HepG2 (cell line): ENCODE results near the gene STRN4. TPM values are rescaled to one million over a fixed set of nuclear protein-coding genes. Genes with fewer than 3 reads are reported as not detected.
A peak's percentile ranks its signal among the peaks of the same experiment; 100 is the strongest.

ENCODE experiments used
- ATAC-seq: fragments of 200-7000 bp; cut with Tn5 transposase; 3 replicates; pipeline ENCODE4 v1.9.1; 2020; ENCODE audit warnings: mild to moderate bottlenecking, moderate library complexity
- BruUV-seq: library from RNA; stranded (reverse); fragments of 400-500 nt; replicated peaks from 2 replicates; lab custom pipeline; 2021; lab: Mats Ljungman, UMichigan
- CTCF ChIA-PET: fragments of 300-600 bp; formaldehyde crosslinking; extraction: SDS; loops from one replicate; lab custom pipeline; 2021; ENCODE audit warnings: low total read pairs, inconsistent platforms, low intra/inter-chr PET ratio; lab: Yijun Ruan, JAX
- POLR2A ChIA-PET: fragments of 350-600 bp; sonication (Branson Sonifier 250); formaldehyde crosslinking; loops from one replicate; lab custom pipeline; 2020; ENCODE audit warnings: antibody characterized with exemption, inconsistent platforms; lab: Yijun Ruan, JAX
- DNase-seq: peaks from one replicate; pipeline ENCODE4 v3.0.0-alpha.2; 2015; ENCODE audit warnings: low spot score
- FAIRE-seq: peaks from 3 replicates; lab custom pipeline; 2011; peaks lifted over from hg19 to GRCh38; lab: Jason Lieb, UNC
- H2AFZ ChIP-seq: one replicate; pipeline ENCODE4 v1.6.1; 2011; ENCODE audit warnings: low read length, inconsistent platforms
- H3K27ac ChIP-seq: fragments of 300-600 bp; 3 replicates; pipeline ENCODE4 v1.8.0; 2011; ENCODE audit warnings: mixed run types, mild to moderate bottlenecking, mixed read lengths, low read length, inconsistent platforms; ENCODE audit not compliant: insufficient read depth; ENCODE audit errors: extremely low read length
- H3K27me3 ChIP-seq, 2 experiments: fragments of 200-600 bp in 1 of 2; 2 replicates in 1 of 2; 3 replicates in 1 of 2; pipeline versions ENCODE4 v1.6.0 to v1.8.0; 2011; ENCODE audit warnings: low read length in 2 of 2, mild to moderate bottlenecking in 2 of 2, moderate library complexity in 2 of 2, inconsistent platforms in 1 of 2; ENCODE audit not compliant: insufficient read depth in 2 of 2, control insufficient read depth in 1 of 2
- H3K36me3 ChIP-seq, 2 experiments: fragments of 200-600 bp in 1 of 2; replicated peaks in 1 of 2; 2 replicates in 1 of 2; 3 replicates in 1 of 2; pipeline versions ENCODE4 v1.5.1 to v1.8.0; 2011; ENCODE audit warnings: low read length in 2 of 2, inconsistent platforms in 1 of 2; ENCODE audit not compliant: insufficient read depth in 2 of 2, control insufficient read depth in 1 of 2
- H3K4me1 ChIP-seq: 2 replicates; pipeline ENCODE4 v1.5.1; 2012; ENCODE audit warnings: low read length, inconsistent platforms; ENCODE audit not compliant: insufficient read depth
- H3K4me2 ChIP-seq: 2 replicates; pipeline ENCODE4 v1.6.0; 2011; ENCODE audit warnings: low read depth, low read length, inconsistent platforms
- H3K4me3 ChIP-seq, 3 experiments: fragments of 200-600 bp in 1 of 3; sonication (generic), shearing (Covaris generic) in 1 of 3; replicated peaks in 1 of 3; 2 replicates each; pipeline ENCODE4 v1.5.1; 2011 to 2016; ENCODE audit warnings: low read length in 3 of 3, inconsistent platforms in 2 of 3, low read depth in 2 of 3, mild to moderate bottlenecking in 2 of 3, control low read depth in 1 of 3, mixed read lengths in 1 of 3; ENCODE audit not compliant: insufficient read depth in 1 of 3
- H3K79me2 ChIP-seq: one replicate; pipeline ENCODE4 v1.6.1; 2011; ENCODE audit warnings: low read length, inconsistent platforms; ENCODE audit not compliant: insufficient read depth
- H3K9ac ChIP-seq: 2 replicates; pipeline ENCODE4 v1.6.0; 2011; ENCODE audit warnings: mild to moderate bottlenecking, low read depth, low read length, inconsistent platforms; ENCODE audit not compliant: insufficient read depth
- H3K9me3 ChIP-seq: 2 replicates; pipeline ENCODE4 v1.5.1; 2012; ENCODE audit warnings: mild to moderate bottlenecking, low read length
- H4K20me1 ChIP-seq: 2 replicates; pipeline ENCODE4 v1.6.0; 2011; ENCODE audit warnings: inconsistent platforms, mild to moderate bottlenecking, low read length, moderate library complexity; ENCODE audit not compliant: insufficient read depth
- BORCS8-MEF2B ChIP-seq: sonication (generic); formaldehyde crosslinking; IDR thresholded peaks from 2 replicates; pipeline ENCODE4 v1.8.0; 2022; ENCODE audit warnings: mild to moderate bottlenecking, missing genetic modification reagents
- CCDC6 ChIP-seq: sonication (generic); formaldehyde crosslinking; IDR thresholded peaks from 2 replicates; pipeline ENCODE4 v1.8.1; 2022; ENCODE audit warnings: mild to moderate bottlenecking, missing genetic modification reagents, moderate library complexity
- HOXD1 ChIP-seq: sonication (generic); formaldehyde crosslinking; IDR thresholded peaks from 2 replicates; pipeline ENCODE4 v1.5.0; 2020; ENCODE audit warnings: missing genetic modification reagents
- IKZF1 ChIP-seq: fragments of 450-650 bp; IDR thresholded peaks from 2 replicates; pipeline ENCODE4 v1.7.1; 2016
- KDM2A ChIP-seq: sonication (generic); formaldehyde crosslinking; IDR thresholded peaks from 2 replicates; pipeline ENCODE4 v1.4.0; 2020; ENCODE audit warnings: low read depth, missing genetic modification reagents, borderline replicate concordance
- MXD4 ChIP-seq: IDR thresholded peaks from 2 replicates; pipeline ENCODE4 v1.6.1; 2016; ENCODE audit warnings: mild to moderate bottlenecking, missing biosample characterization, missing genetic modification reagents
- SMARCE1 ChIP-seq: fragments of 450-650 bp; IDR thresholded peaks from 2 replicates; pipeline ENCODE4 v1.6.1; 2017; ENCODE audit warnings: borderline replicate concordance
- ZBTB33 ChIP-seq: sonication (generic); formaldehyde crosslinking; IDR thresholded peaks from 2 replicates; pipeline ENCODE4 v1.4.0; 2020; ENCODE audit warnings: missing genetic modification reagents
- ZNF121 ChIP-seq: sonication (generic); formaldehyde crosslinking; IDR thresholded peaks from 2 replicates; pipeline ENCODE4 v1.5.0; 2020; ENCODE audit warnings: mild to moderate bottlenecking, missing genetic modification reagents
- ZNF138 ChIP-seq: sonication (generic); formaldehyde crosslinking; IDR thresholded peaks from 2 replicates; pipeline ENCODE4 v1.5.0; 2020; ENCODE audit warnings: mild to moderate bottlenecking, low read depth, missing genetic modification reagents
- ZNF263 ChIP-seq: sonication (generic); formaldehyde crosslinking; IDR thresholded peaks from 2 replicates; pipeline ENCODE4 v1.4.0; 2020; ENCODE audit warnings: missing genetic modification reagents
- ZNF572 ChIP-seq: sonication (generic); formaldehyde crosslinking; IDR thresholded peaks from 2 replicates; pipeline ENCODE4 v1.5.1; 2020; ENCODE audit warnings: mild to moderate bottlenecking, missing genetic modification reagents
- WGBS: methylation state at CpG from one replicate; pipeline ENCODE4 v1.1.6; 2017; ENCODE audit warnings: low lambda C conversion rate; 5-methylcytosine and 5-hydroxymethylcytosine counted together
- in situ Hi-C: cut with HindIII; loops from 2 replicates; pipeline ENCODE4 v1.10.0; 2017; ENCODE audit warnings: low pct_unique_long_range_greater_than_20kb; ENCODE audit not compliant: extremely low pct_ligation_motif_present
- intact Hi-C: fragments of 100-400 bp; cut with micrococcal nuclease; formaldehyde crosslinking; loops from one replicate; pipeline ENCODE4 v1.10.0; 2022; ENCODE audit not compliant: unreplicated experiment
- polyA plus RNA-seq, 8 experiments: library from polyadenylated mRNA; depleted of rRNA in 3 of 8; stranded (reverse) in 7 of 8; unstranded in 1 of 8; fragments of >200 nt; fragmentation: Illumina TruSeq in 4 of 8; extraction: Trizol in 4 of 8; gene quantifications; 2 replicates each; pipeline versions ENCODE4 v1.2.1 to v1.2.3, GENCODE V29; 2011 to 2016; ENCODE audit warnings: low read depth in 4 of 8, missing spikeins in 1 of 8, mixed read lengths in 1 of 8; ENCODE audit not compliant: insufficient read depth in 1 of 8
- total RNA-seq, 5 experiments: library from RNA; depleted of rRNA; stranded (reverse); fragments of >200 nt; fragmentation: Illumina TruSeq; extraction: Trizol; gene quantifications; 2 replicates each; pipeline ENCODE4 v1.2.3, GENCODE V29; 2016; ENCODE audit warnings: low read depth in 1 of 5
- TF ChIP-seq, protein P1 (sequence below): sonication (generic); formaldehyde crosslinking; IDR thresholded peaks from 2 replicates; pipeline ENCODE4 v1.4.0; 2020; ENCODE audit warnings: mild to moderate bottlenecking, missing genetic modification reagents

The STRN4 gene
- total and polyA plus RNA-seq, 2 of the 13 experiments (the other 11 are each of a cell fraction or from before 2014, with no cell fraction given) = 43.1 to 57.3 TPM

DNA sequence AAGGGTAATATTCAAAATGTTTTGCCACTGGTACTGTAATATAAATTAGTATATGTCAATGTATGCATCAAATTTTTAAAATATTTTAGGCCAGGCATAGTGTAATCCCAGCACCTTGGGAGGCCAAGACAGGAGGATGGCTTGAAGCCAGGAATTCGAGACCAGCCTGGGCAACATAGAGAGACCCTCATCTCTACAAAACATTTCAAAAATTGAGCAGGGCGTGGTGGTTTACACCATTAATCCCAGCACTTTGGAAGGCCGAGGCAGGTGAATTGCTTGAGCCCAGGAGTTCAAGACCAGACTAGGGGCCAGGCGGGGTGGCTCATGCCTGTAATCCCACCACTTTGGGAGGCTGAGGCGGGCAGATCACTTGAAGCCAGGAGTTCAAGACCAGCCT, 14.1 kb upstream of the STRN4 start:
- Histone ChIP-seq H3K79me2 (no peaks in the 10 kb centered on the region), H3K9me3 (no peaks in the 10 kb centered on the region), H3K4me3 (no peak overlapping the region), H3K27ac (no peak overlapping the region), H4K20me1 (no peaks in the 10 kb centered on the region), H3K4me2 (peak overlapping the region; percentile 51; the same call in 1 of the 2 replicates), H3K9ac (no peak overlapping the region), H3K36me3 (0 out of 5 replicates have a peak, but pooled peaks cover 0 to 4% of the 10 kb centered on the region in 2 experiments), H3K4me1 (peaks cover 53% of the 10 kb centered on the region), H3K27me3 (no peaks in the 10 kb centered on the region), H2AFZ (no peak overlapping the region)
- in situ Hi-C loops = no loop called here
- no TSS peak for BruUV-seq
- intact Hi-C loops = no loop called here
- ChIA-PET POLR2A (no interaction called here), CTCF (interaction anchor here (1.6 kb wide), 1 partner anchor 80 kb away, joined by 4 read pairs; no protein-coding TSS in a partner anchor)
- FAIRE-seq (no peak), ATAC-seq (no peak), DNase-seq (no peak)
- peak; percentile 54 for TF ChIP-seq ZNF121 (CRISPR knock-in tag)
- no peak for TF ChIP-seq HOXD1
- no peak for TF ChIP-seq BORCS8-MEF2B (CRISPR knock-in tag)
- WGBS = 63% methylated on average over 3 of the region's 5 CpGs

DNA sequence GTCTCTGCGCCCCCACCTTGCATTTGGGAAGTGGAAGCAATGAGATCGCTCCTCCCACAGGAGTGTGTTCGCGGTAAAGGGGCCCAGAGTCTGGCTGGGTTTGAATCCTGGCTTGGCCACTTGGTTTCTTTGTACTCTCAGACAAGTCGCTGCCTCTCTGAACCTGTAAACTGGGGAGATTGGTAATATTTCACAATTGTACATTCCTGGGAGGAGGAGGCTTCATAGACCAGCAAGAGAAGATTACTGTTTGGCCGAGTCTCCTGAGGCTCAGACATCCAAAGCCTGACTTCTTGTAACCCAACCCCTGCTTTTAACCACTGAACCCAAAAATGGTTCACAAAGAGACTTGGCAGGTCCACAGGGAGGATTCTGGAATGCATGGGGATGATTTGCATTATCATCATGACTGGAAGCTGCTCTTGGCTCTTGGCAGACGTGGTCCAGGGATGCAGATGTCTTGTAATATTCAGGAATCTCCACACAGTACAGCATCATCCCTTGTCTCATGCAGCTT, 13.6 kb upstream of the STRN4 start:
- Histone ChIP-seq H3K79me2 (no peaks in the 10 kb centered on the region), H3K36me3 (0 out of 5 replicates have a peak, but pooled peaks cover 0 to 4% of the 10 kb centered on the region in 2 experiments), H3K27ac (peak overlapping the region; percentile 30), H3K4me2 (peak overlapping the region; percentile 51), H4K20me1 (no peaks in the 10 kb centered on the region), H3K9me3 (no peaks in the 10 kb centered on the region), H3K9ac (no peak overlapping the region), H3K27me3 (no peaks in the 10 kb centered on the region), H2AFZ (no peak overlapping the region), H3K4me1 (peaks cover 48% of the 10 kb centered on the region), H3K4me3 (no peak overlapping the region; a peak in 1 of 6 replicates)
- POLR2A ChIA-PET = no interaction called here
- ATAC-seq (peak; percentile 14; the same call in 1 of the 3 replicates), DNase-seq (no peak), FAIRE-seq (peak; percentile 26)
- BruUV-seq = no TSS peak
- CTCF ChIA-PET = interaction anchor here (1.6 kb wide), 1 partner anchor 81 kb away, joined by 4 read pairs; no protein-coding TSS in a partner anchor
- 14% methylated on average over 7 of the region's 7 CpGs for WGBS
- intact Hi-C loops (loop anchor here (5.0 kb wide), 1 partner anchor 82 kb away; no protein-coding TSS in a partner anchor), in situ Hi-C loops (no loop called here)
- TF ChIP-seq IKZF1 (no peak), ZNF572 (CRISPR knock-in tag) (no peak), ZNF138 (CRISPR knock-in tag) (no peak), CCDC6 (CRISPR knock-in tag) (0 out of 2 replicates have a peak, but pooled peaks have one; percentile 35), KDM2A (CRISPR knock-in tag) (no peak), SMARCE1 (no peak), ZBTB33 (CRISPR knock-in tag) (peak; percentile 66; the same call in 1 of the 2 replicates), ZNF263 (CRISPR knock-in tag) (peak; percentile 50; the same call in 1 of the 2 replicates), MXD4 (no peak)
- TF ChIP-seq, protein P1, sequence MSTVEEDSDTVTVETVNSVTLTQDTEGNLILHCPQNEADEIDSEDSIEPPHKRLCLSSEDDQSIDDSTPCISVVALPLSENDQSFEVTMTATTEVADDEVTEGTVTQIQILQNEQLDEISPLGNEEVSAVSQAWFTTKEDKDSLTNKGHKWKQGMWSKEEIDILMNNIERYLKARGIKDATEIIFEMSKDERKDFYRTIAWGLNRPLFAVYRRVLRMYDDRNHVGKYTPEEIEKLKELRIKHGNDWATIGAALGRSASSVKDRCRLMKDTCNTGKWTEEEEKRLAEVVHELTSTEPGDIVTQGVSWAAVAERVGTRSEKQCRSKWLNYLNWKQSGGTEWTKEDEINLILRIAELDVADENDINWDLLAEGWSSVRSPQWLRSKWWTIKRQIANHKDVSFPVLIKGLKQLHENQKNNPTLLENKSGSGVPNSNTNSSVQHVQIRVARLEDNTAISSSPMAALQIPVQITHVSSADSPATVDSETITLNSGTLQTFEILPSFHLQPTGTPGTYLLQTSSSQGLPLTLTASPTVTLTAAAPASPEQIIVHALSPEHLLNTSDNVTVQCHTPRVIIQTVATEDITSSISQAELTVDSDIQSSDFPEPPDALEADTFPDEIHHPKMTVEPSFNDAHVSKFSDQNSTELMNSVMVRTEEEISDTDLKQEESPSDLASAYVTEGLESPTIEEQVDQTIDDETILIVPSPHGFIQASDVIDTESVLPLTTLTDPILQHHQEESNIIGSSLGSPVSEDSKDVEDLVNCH (CRISPR knock-in tag) = no peak
